WTC11 (cell line): ENCODE measurements around the gene FNIP2.

Source experiments
- ATF1 ChIP-seq: sonication (generic); formaldehyde crosslinking; IDR thresholded peaks from 2 replicates; pipeline ENCODE4 v1.8.1; 2023; ENCODE audit warnings: mild to moderate bottlenecking, moderate library complexity, missing genetic modification reagents
- CTCF ChIP-seq: fragments of 200-600 bp; IDR thresholded peaks from 2 replicates; pipeline ENCODE4 v1.8.0; 2022; ENCODE audit warnings: antibody characterized with exemption
- FOXP4 ChIP-seq: sonication (generic); formaldehyde crosslinking; IDR thresholded peaks from 2 replicates; pipeline ENCODE4 v1.8.0; 2022; ENCODE audit warnings: mild to moderate bottlenecking, missing genetic modification reagents
- MAX ChIP-seq: sonication (generic); formaldehyde crosslinking; IDR thresholded peaks from 2 replicates; pipeline ENCODE4 v1.8.0; 2022; ENCODE audit warnings: mild to moderate bottlenecking, missing genetic modification reagents
- ZNF121 ChIP-seq: sonication (generic); formaldehyde crosslinking; IDR thresholded peaks from 2 replicates; pipeline ENCODE4 v1.8.0; 2023; ENCODE audit warnings: missing genetic modification reagents

- TF ChIP-seq ZNF121 (CRISPR knock-in tag): no peak
- TF ChIP-seq CTCF: no peak
- TF ChIP-seq MAX (CRISPR knock-in tag): no peak
- TF ChIP-seq FOXP4: no peak
- no peak for TF ChIP-seq ATF1 (CRISPR knock-in tag)
Observed at GRCh38 chr4:158903079-158903456, 134.2 kb downstream of the FNIP2 start.
